SJSA1 (cell line): ENCODE measurements around the gene LOC128125822.

Experiments
- DNase-seq, 2 experiments: peaks; one replicate each; pipeline ENCODE4 v3.0.0-alpha.2; 2015 to 2020; ENCODE audit warnings: low spot score in 2 of 2, low read depth in 1 of 2
- H3K27ac ChIP-seq: fragments of 250-450 bp; sonication (Bioruptor Pico); 2 replicates; pipeline ENCODE4 v1.5.1; 2020; ENCODE audit warnings: mild to moderate bottlenecking, moderate library complexity
- H3K27me3 ChIP-seq: fragments of 250-450 bp; sonication (Bioruptor Pico); replicated peaks from 2 replicates; pipeline ENCODE4 v1.5.1; 2020; ENCODE audit warnings: mild to moderate bottlenecking, moderate library complexity
- H3K36me3 ChIP-seq: fragments of 250-450 bp; sonication (Bioruptor Pico); 2 replicates; pipeline ENCODE4 v1.5.1; 2020; ENCODE audit warnings: mild to moderate bottlenecking
- H3K4me1 ChIP-seq: fragments of 250-450 bp; sonication (Bioruptor Pico); replicated peaks from 2 replicates; pipeline ENCODE4 v1.6.1; 2021; ENCODE audit warnings: mild to moderate bottlenecking
- H3K4me3 ChIP-seq: fragments of 250-450 bp; sonication (Bioruptor Pico); 2 replicates; pipeline ENCODE4 v1.5.1; 2020; ENCODE audit warnings: mild to moderate bottlenecking
- H3K9me3 ChIP-seq: fragments of 250-450 bp; sonication (Bioruptor Pico); replicated peaks from 2 replicates; pipeline ENCODE4 v1.5.1; 2020; ENCODE audit warnings: mild to moderate bottlenecking

The LOC128125822 gene

GRCh38 chr6:63565727-63566596 lies 6.3 kb upstream of the LOC128125822 start:
- H3K9me3 ChIP-seq, result no peaks in the 10 kb centered on the region
- H3K4me3 ChIP-seq, result no peak overlapping the region
- no peak for DNase-seq
- H3K27ac ChIP-seq, result no peak overlapping the region
- peaks cover 9% of the 10 kb centered on the region; the same call in 1 of the 2 replicates for H3K27me3 ChIP-seq
- no peaks in the 10 kb centered on the region for H3K36me3 ChIP-seq
- no peaks in the 10 kb centered on the region for H3K4me1 ChIP-seq

GRCh38 chr6:63567966-63568365 lies 4.3 kb upstream of the LOC128125822 start:
- Histone ChIP-seq H3K27me3 (peaks cover 9% of the 10 kb centered on the region; the same call in 1 of the 2 replicates), H3K4me1 (peaks cover 6% of the 10 kb centered on the region), H3K4me3 (no peak overlapping the region), H3K36me3 (peaks cover 6% of the 10 kb centered on the region), H3K27ac (no peak overlapping the region), H3K9me3 (no peaks in the 10 kb centered on the region)
- DNase-seq, result no peak

- no peaks in the 10 kb centered on the region for H3K9me3 ChIP-seq
- peaks cover 21% of the 10 kb centered on the region for H3K36me3 ChIP-seq
- 0 out of 2 replicates have a peak, but pooled peaks cover 1% of the 10 kb centered on the region for H3K27me3 ChIP-seq
- H3K4me3 ChIP-seq, result peak overlapping the region; percentile 92
- peak; percentile 8 to 49 for DNase-seq
- peaks cover 14% of the 10 kb centered on the region for H3K4me1 ChIP-seq
- peak overlapping the region; percentile 20; the same call in 1 of the 2 replicates for H3K27ac ChIP-seq
Observed at GRCh38 chr6:63571361-63572043, 778 bp upstream of the LOC128125822 start.

GRCh38 chr6:63572747-63573075 lies 431 bp downstream of the LOC128125822 start:
- no peaks in the 10 kb centered on the region for H3K27me3 ChIP-seq
- peak overlapping the region; percentile 92 for H3K4me3 ChIP-seq
- peaks cover 14% of the 10 kb centered on the region for H3K4me1 ChIP-seq
- peaks cover 31% of the 10 kb centered on the region for H3K36me3 ChIP-seq
- no peak for DNase-seq
- H3K27ac ChIP-seq, result peak overlapping the region; percentile 91
- H3K9me3 ChIP-seq, result no peaks in the 10 kb centered on the region

GRCh38 chr6:63573076-63573898 lies 1.0 kb downstream of the LOC128125822 start:
- peak; percentile 63 to 74 for DNase-seq
- H3K27me3 ChIP-seq, result no peaks in the 10 kb centered on the region
- H3K4me1 ChIP-seq, result peaks cover 14% of the 10 kb centered on the region
- peak overlapping the region; percentile 92 for H3K4me3 ChIP-seq
- no peaks in the 10 kb centered on the region for H3K9me3 ChIP-seq
- H3K36me3 ChIP-seq, result peaks cover 37% of the 10 kb centered on the region
- H3K27ac ChIP-seq, result peak overlapping the region; percentile 91

- H3K27ac ChIP-seq, result peak overlapping the region; percentile 91
Observed at GRCh38 chr6:63573899-63574553, 1.7 kb downstream of the LOC128125822 start.

GRCh38 chr6:63574554-63574900 lies 2.2 kb downstream of the LOC128125822 start:
- Histone ChIP-seq H3K9me3 (no peaks in the 10 kb centered on the region), H3K27me3 (no peaks in the 10 kb centered on the region), H3K4me1 (peaks cover 14% of the 10 kb centered on the region), H3K27ac (no peak overlapping the region), H3K36me3 (peaks cover 49% of the 10 kb centered on the region), H3K4me3 (peak overlapping the region; percentile 92)
- DNase-seq, result no peak

More at GRCh38 chr6:63573899-63574553, 1.7 kb downstream of the LOC128125822 start:
- H3K9me3 ChIP-seq, result no peaks in the 10 kb centered on the region
- DNase-seq, result peak; percentile 38 to 47
- peaks cover 14% of the 10 kb centered on the region for H3K4me1 ChIP-seq
- H3K27me3 ChIP-seq, result no peaks in the 10 kb centered on the region
- peak overlapping the region; percentile 92 for H3K4me3 ChIP-seq
- H3K36me3 ChIP-seq, result peaks cover 44% of the 10 kb centered on the region

- Histone ChIP-seq H3K27me3 (no peaks in the 10 kb centered on the region), H3K4me1 (peaks cover 14% of the 10 kb centered on the region), H3K27ac (no peak overlapping the region), H3K9me3 (no peaks in the 10 kb centered on the region), H3K36me3 (peaks cover 65% of the 10 kb centered on the region), H3K4me3 (no peak overlapping the region)
- no peak for DNase-seq
Observed at GRCh38 chr6:63576147-63576772, 4.0 kb downstream of the LOC128125822 start.

- Histone ChIP-seq H3K9me3 (no peaks in the 10 kb centered on the region), H3K4me1 (peaks cover 9% of the 10 kb centered on the region; the same call in 1 of the 2 replicates), H3K27ac (no peak overlapping the region), H3K27me3 (no peaks in the 10 kb centered on the region), H3K4me3 (no peak overlapping the region), H3K36me3 (peaks cover 69% of the 10 kb centered on the region)
- DNase-seq, result no peak
Observed at GRCh38 chr6:63576985-63577712, 4.9 kb downstream of the LOC128125822 start.

GRCh38 chr6:63578757-63579156 lies 6.5 kb downstream of the LOC128125822 start:
- no peak for DNase-seq
- Histone ChIP-seq H3K4me1 (peaks cover 9% of the 10 kb centered on the region; the same call in 1 of the 2 replicates), H3K27ac (no peak overlapping the region), H3K36me3 (peaks cover 64% of the 10 kb centered on the region), H3K27me3 (no peaks in the 10 kb centered on the region), H3K9me3 (no peaks in the 10 kb centered on the region), H3K4me3 (no peak overlapping the region)

GRCh38 chr6:63579937-63580703 lies 7.8 kb downstream of the LOC128125822 start:
- Histone ChIP-seq H3K36me3 (peaks cover 60% of the 10 kb centered on the region), H3K4me1 (no peaks in the 10 kb centered on the region), H3K4me3 (no peak overlapping the region), H3K9me3 (no peaks in the 10 kb centered on the region), H3K27ac (no peak overlapping the region), H3K27me3 (no peaks in the 10 kb centered on the region)
- DNase-seq, result no peak

GRCh38 chr6:63580704-63580961 lies 8.4 kb downstream of the LOC128125822 start:
- Histone ChIP-seq H3K4me3 (no peak overlapping the region), H3K4me1 (no peaks in the 10 kb centered on the region), H3K36me3 (peaks cover 59% of the 10 kb centered on the region), H3K9me3 (no peaks in the 10 kb centered on the region), H3K27me3 (no peaks in the 10 kb centered on the region), H3K27ac (no peak overlapping the region)
- no peak for DNase-seq
